Stimulated activated CD4-positive, alpha-beta T cell treated with anti-CD3 and anti-CD28 coated beads, Interleukin-15, amount 100 ng/mL, for 48 hours (primary cell): ENCODE results near the gene MALL.
"Not testable (repeated sequence)": the region's sequence is repeated elsewhere in the genome, so short reads cannot be mapped to it uniquely, and the experiment has no call there.

Source experiments
- DNase-seq, 2 donors: peaks; one replicate each; pipeline ENCODE4 v3.0.0-alpha.2; 2020; ENCODE audit warnings: low read depth in 2 of 2

MALL gene

DNA sequence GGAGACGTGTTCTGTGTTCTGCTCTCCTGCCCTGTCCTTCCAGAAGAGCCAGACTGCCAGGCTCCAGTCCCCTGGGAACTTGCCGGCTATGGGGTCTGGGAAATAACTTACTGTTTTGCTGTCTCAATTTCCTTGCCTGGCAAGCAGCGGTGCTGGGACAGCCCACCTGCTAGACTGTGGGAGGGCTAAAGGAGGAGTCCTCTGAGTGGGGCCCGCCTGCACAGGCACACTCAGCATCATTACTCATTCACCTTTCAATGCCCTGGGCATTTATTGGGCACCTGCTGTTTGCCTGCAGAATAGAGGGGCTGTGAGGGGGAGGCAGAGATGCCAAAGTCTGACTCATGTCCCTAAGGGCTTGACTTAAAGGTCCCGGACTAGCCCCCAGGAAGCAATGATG, 65.4 kb downstream of the MALL start:
- not testable (repeated sequence) for DNase-seq

DNA sequence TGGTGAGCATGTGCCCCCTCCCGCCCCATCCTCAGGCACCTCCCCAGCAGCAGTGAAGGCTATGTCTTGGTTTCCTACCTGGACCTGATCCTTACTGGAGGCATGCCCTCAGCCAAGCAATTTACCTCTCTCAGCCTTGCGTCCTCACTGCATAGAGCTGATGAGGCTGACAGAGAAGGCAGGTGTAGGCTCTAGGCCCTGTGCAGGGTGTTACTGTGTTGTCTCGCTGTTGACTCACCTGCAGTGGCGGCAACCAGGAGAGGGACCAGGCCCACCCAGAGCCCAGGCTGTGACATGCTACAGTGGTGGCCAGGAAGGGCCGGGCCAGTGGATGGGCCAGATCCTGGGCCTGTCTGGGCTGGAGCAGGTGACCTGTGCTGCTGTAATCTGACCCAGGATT, 65.9 kb downstream of the MALL start:
- not testable (repeated sequence) for DNase-seq

DNA sequence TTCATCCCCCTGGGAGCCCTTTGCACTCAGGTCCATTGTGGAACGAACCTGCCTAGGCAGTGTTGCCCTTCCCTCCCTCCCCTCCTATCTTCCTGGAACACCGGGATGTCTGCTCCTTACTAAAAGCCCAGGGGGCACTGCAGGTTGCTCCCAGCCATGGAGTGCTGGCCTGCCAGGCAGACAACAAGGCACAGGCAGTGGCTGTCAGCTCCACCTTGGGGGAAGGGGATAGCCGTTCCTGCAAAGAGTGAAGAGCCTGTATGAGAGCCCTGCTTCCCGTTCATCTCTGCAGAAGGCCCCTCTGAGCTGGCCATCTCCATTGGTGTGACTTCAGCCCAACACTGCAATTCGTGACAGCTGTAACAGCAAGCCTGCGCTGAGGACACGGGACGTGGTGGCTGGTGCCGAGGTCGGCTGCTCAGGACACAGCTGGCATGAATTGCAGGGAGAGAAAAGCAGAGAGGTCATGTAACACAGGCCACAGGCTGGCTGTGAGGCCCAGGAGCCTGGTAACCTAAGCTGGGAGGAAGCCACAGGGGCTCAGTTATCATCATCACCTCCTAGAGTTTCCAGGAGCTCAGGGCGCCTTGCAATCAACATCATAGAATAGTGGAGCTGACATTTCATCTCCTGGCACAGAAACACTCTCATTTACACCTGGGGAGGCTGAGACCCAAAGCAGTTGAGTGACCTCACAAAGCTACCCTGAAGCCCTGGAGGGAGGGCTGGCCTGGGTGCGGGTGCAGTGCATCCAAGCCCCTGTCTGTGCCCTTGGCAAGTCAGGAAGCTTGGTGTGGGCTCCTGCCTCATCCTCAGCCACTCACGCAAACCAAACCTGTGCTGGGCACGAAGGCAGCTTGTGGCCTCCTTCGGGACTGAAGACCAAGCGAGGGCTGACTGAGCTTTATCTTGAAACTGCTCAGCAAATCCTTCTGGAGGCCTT, 67.1 kb downstream of the MALL start:
- not testable (repeated sequence) for DNase-seq

DNA sequence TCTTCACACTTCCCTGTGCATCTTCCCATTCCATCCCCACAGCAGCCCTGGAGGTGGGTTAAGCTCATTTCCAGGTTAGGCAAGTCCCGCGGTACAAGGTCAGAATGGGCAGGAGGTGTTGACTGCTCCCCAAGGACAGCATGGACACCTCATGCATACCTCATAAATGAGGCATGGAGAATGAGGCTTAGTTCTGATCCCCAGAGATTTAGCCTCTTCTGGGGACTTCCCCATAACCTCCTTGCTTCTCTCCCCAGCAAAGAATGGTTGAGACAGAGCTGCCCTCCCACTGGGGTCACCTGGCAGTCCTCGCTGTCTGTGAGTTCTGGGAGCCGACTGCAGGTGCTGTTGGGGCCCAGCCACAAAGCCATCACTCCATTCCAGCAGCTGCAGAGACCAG, 68.4 kb downstream of the MALL start:
- not testable (repeated sequence) for DNase-seq

DNA sequence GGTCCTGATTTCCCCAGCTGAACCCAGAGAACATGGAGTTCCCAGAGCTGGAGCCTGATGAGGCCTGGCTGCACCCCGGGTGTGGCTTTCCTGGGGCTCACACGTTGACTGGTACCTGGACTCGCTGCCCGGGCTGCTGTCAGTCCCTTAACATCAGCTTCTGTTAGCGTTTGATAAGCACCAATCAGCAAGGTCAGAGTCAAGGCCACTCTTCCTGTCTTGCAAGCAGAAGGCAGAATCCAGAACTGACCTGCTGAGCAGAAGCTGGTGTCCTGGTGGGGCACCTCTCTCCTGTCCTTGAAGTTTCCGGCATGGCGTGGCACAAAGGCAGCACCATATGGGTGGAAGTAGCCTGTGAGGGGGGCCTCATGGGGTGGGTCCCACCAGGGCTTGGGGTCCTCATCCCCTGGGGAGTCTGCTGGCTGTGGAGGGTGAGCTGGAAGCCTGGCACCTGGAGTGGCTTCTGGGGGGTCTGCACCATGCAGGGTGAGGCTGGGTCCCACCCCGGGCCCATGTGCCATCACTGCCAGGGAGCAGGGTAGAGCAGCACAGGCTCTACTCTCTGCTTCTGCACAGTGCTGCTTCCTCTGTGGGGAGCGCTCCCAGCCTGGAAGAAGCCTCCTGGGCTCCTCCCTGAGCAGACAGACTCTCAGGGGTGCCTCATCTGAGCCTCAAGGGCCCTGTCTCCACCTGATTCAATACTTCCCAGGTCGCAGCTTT, 73.5 kb downstream of the MALL start:
- not testable (repeated sequence) for DNase-seq

DNA sequence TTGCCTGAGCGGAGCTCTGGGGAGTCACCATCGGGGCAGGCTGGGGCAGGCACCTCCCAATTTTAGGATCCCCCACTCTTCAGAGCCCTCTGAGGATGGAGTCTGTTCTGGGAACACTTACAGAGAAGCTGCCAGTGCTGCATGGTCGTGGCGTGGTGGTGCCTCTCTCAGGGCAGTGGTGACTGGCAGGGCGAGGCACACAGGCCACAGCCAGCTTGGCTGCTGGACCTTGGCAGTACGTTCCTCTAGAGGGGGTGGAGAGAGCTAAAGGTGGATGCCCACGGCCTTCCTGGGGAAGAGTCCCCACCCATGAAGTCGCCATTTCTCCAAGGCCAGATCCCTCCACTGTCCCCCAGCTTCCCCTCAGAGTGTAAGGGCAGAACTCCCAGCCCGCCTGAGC, 78.3 kb downstream of the MALL start:
- DNase-seq, result not testable (repeated sequence)

DNA sequence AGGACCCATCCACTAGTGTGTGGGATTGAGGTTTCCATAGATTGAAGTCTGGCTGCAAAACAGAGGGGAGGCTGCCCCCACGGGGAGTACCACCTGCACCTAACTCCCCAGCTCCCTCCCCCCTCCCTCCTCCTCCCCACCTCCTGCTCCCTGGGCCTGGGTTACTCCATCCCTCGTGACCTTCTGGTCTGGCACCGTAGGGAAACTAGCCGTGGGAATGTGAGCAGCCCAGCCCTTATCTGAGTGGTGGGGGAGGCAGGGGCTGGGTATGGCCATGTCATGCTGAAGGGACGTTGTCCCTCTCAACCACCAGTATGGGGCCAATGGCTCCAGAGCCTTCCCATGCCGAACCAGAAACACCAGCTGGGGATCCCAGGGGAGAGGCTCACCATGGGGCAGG, 80.2 kb downstream of the MALL start:
- not testable (repeated sequence) for DNase-seq

DNA sequence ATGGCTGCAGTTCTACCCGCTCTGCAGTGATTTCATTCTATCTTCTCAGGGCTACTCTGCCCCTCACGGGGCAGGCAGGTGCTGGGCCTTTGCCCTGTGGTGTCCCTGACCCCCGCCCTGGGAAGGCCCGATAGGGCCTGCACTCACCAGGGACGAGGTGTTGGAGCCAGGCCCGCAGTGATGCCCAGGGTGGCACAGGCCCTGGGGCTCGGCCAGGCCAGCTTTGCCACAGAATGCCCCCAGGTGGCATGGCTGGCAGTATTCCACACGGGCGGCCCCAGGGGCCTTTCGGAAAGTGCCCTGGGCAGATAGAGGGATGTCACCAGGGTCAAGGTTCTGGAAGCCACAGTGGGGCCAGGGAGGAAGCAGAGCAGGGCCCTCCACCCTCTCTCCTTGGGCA, 80.7 kb downstream of the MALL start:
- not testable (repeated sequence) for DNase-seq
